ENCODE data around the gene ITGA11.

Gene ITGA11

GRCh38 chr15:68315035-68315434 is 116.9 kb downstream of the ITGA11 start:
- Histone ChIP-seq H3F3A (ENCODE audit: insufficient read depth, low read length) (no peaks in the 10 kb centered on the region), H3K9ac (ENCODE audit: low read length) (no peak overlapping the region), H3K9me2 (ENCODE audit: low read depth, low read length) (no peaks in the 10 kb centered on the region), H3K27me3 (ENCODE audit: insufficient read depth, low read length) (no peaks in the 10 kb centered on the region), H3K27ac (ENCODE audit: low read depth, low read length, poor library complexity, severe bottlenecking) (no peak overlapping the region), H3K4me1 (ENCODE audit: insufficient read depth, low read length, severe bottlenecking) (no peaks in the 10 kb centered on the region), H3K9me3 (ENCODE audit: low read length) (no peaks in the 10 kb centered on the region), H3K79me2 (ENCODE audit: insufficient read depth, low read length) (no peaks in the 10 kb centered on the region), H3K4me3 (ENCODE audit: low read depth, low read length, poor library complexity, severe bottlenecking) (no peak overlapping the region), H3K4me2 (ENCODE audit: low read length) (no peak overlapping the region), H3K36me3 (ENCODE audit: insufficient read depth, low read length) (no peaks in the 10 kb centered on the region), H2AFZ (ENCODE audit: low read length) (no peak overlapping the region), H4K20me1 (ENCODE audit: insufficient read depth, low read length) (no peaks in the 10 kb centered on the region)
- TF ChIP-seq EZH2 (IDR thresholded peaks at IDR 0.05; ENCODE audit: borderline replicate concordance, low read length) (no peak), CTCF (IDR thresholded peaks at IDR 0.05; ENCODE audit: low read length) (no peak)

- Histone ChIP-seq H3K27me3 (ENCODE audit: insufficient read depth, low read length) (no peaks in the 10 kb centered on the region), H3K9me2 (ENCODE audit: low read depth, low read length) (no peaks in the 10 kb centered on the region), H2AFZ (ENCODE audit: low read length) (no peak overlapping the region), H3K27ac (ENCODE audit: low read depth, low read length, poor library complexity, severe bottlenecking) (no peak overlapping the region), H3K36me3 (ENCODE audit: insufficient read depth, low read length) (no peaks in the 10 kb centered on the region), H4K20me1 (ENCODE audit: insufficient read depth, low read length) (no peaks in the 10 kb centered on the region), H3K79me2 (ENCODE audit: insufficient read depth, low read length) (no peaks in the 10 kb centered on the region), H3K9ac (ENCODE audit: low read length) (no peak overlapping the region), H3F3A (ENCODE audit: insufficient read depth, low read length) (no peaks in the 10 kb centered on the region), H3K4me2 (ENCODE audit: low read length) (no peak overlapping the region), H3K9me3 (ENCODE audit: low read length) (no peaks in the 10 kb centered on the region), H3K4me1 (ENCODE audit: insufficient read depth, low read length, severe bottlenecking) (no peaks in the 10 kb centered on the region), H3K4me3 (ENCODE audit: low read depth, low read length, poor library complexity, severe bottlenecking) (no peak overlapping the region)
- TF ChIP-seq EZH2 (IDR thresholded peaks at IDR 0.05; ENCODE audit: borderline replicate concordance, low read length): no peak
- no peak for TF ChIP-seq CTCF (IDR thresholded peaks at IDR 0.05; ENCODE audit: low read length)
Observed at GRCh38 chr15:68314563-68314962, 117.4 kb downstream of the ITGA11 start.

- TF ChIP-seq EZH2 (IDR thresholded peaks at IDR 0.05; ENCODE audit: borderline replicate concordance, low read length) (no peak), CTCF (IDR thresholded peaks at IDR 0.05; ENCODE audit: low read length) (no peak)
- no peaks in the 10 kb centered on the region for H3K9me3 ChIP-seq (ENCODE audit: low read length)
Observed at GRCh38 chr15:68313501-68314410, 118.2 kb downstream of the ITGA11 start.

More at GRCh38 chr15:68313501-68314410, 118.2 kb downstream of the ITGA11 start:
- no peaks in the 10 kb centered on the region for H3K4me1 ChIP-seq (ENCODE audit: insufficient read depth, low read length, severe bottlenecking)
- H3K27ac ChIP-seq (ENCODE audit: low read depth, low read length, poor library complexity, severe bottlenecking): no peak overlapping the region
- no peak overlapping the region for H3K4me2 ChIP-seq (ENCODE audit: low read length)
- no peak overlapping the region for H2AFZ ChIP-seq (ENCODE audit: low read length)
- no peaks in the 10 kb centered on the region for H4K20me1 ChIP-seq (ENCODE audit: insufficient read depth, low read length)
- H3K9me2 ChIP-seq (ENCODE audit: low read depth, low read length): no peaks in the 10 kb centered on the region
- H3K4me3 ChIP-seq (ENCODE audit: low read depth, low read length, poor library complexity, severe bottlenecking): no peak overlapping the region
- H3K36me3 ChIP-seq (ENCODE audit: insufficient read depth, low read length): no peaks in the 10 kb centered on the region
- H3K9ac ChIP-seq (ENCODE audit: low read length): no peak overlapping the region
- H3K27me3 ChIP-seq (ENCODE audit: insufficient read depth, low read length): no peaks in the 10 kb centered on the region
- no peaks in the 10 kb centered on the region for H3F3A ChIP-seq (ENCODE audit: insufficient read depth, low read length)
- H3K79me2 ChIP-seq (ENCODE audit: insufficient read depth, low read length): no peaks in the 10 kb centered on the region

Measured in OCI-LY1 (cell line).